Fibroblast of gingiva (primary cell): ENCODE data around the gene SLC7A11.

Experiments
- DNase-seq: peaks from one replicate; pipeline ENCODE4 v3.0.0-alpha.2; 2011; ENCODE audit warnings: low read depth

The SLC7A11 gene

GRCh38 chr4:138242076-138242833, at the start of gene SLC7A11:
TSS of gene SLC7A11 (minus strand) at chr4:138242349. CDS start at chr4:138242069, 280 bp downstream.
- DNase-seq = peak; percentile 99

- peak; percentile 66 for DNase-seq
Observed at GRCh38 chr4:138291431-138291830, 49.3 kb upstream of the SLC7A11 start.

- peak; percentile 7 for DNase-seq
Observed at GRCh38 chr4:138290805-138291204, 48.7 kb upstream of the SLC7A11 start.

- DNase-seq = no peak
Observed at GRCh38 chr4:138279286-138279685, 37.1 kb upstream of the SLC7A11 start.

- DNase-seq = no peak
Observed at GRCh38 chr4:138277133-138277532, 35.0 kb upstream of the SLC7A11 start.

GRCh38 chr4:138275963-138276621, 33.9 kb upstream of the SLC7A11 start:
- DNase-seq = peak; percentile 87

- no peak for DNase-seq
Observed at GRCh38 chr4:138275216-138275615, 33.1 kb upstream of the SLC7A11 start.

GRCh38 chr4:138269175-138269574, 27.0 kb upstream of the SLC7A11 start:
- no peak for DNase-seq

GRCh38 chr4:138267835-138268234, 25.7 kb upstream of the SLC7A11 start:
- DNase-seq = no peak

- no peak for DNase-seq
Observed at GRCh38 chr4:138266948-138267347, 24.8 kb upstream of the SLC7A11 start.

GRCh38 chr4:138263247-138263816, 21.2 kb upstream of the SLC7A11 start:
- no peak for DNase-seq

GRCh38 chr4:138262469-138262868, 20.3 kb upstream of the SLC7A11 start:
- no peak for DNase-seq

GRCh38 chr4:138262030-138262429, 19.9 kb upstream of the SLC7A11 start:
- DNase-seq = no peak

- no peak for DNase-seq
Observed at GRCh38 chr4:138259824-138260223, 17.7 kb upstream of the SLC7A11 start.

GRCh38 chr4:138259271-138259670, 17.1 kb upstream of the SLC7A11 start:
- no peak for DNase-seq

GRCh38 chr4:138256608-138257007, 14.5 kb upstream of the SLC7A11 start:
- DNase-seq = no peak

- DNase-seq = no peak
Observed at GRCh38 chr4:138255917-138256597, 13.9 kb upstream of the SLC7A11 start.

GRCh38 chr4:138252551-138252950, 10.4 kb upstream of the SLC7A11 start:
- DNase-seq = no peak

GRCh38 chr4:138251938-138252337, 9.8 kb upstream of the SLC7A11 start:
- DNase-seq = no peak

- DNase-seq = no peak
Observed at GRCh38 chr4:138249132-138249531, 7.0 kb upstream of the SLC7A11 start.

GRCh38 chr4:138248058-138248457, 5.9 kb upstream of the SLC7A11 start:
- DNase-seq = no peak

- DNase-seq = no peak
Observed at GRCh38 chr4:138247643-138248042, 5.5 kb upstream of the SLC7A11 start.

- DNase-seq = no peak
Observed at GRCh38 chr4:138243369-138243768, 1.2 kb upstream of the SLC7A11 start.
